ENCODE data around the gene BMP7. TPM values are rescaled to one million over a fixed set of nuclear protein-coding genes. Genes with fewer than 3 reads are reported as not detected.

The BMP7 gene
- total and polyA plus RNA-seq, 2 of the 13 experiments (the other 11 are each of a cell fraction or from before 2014, with no cell fraction given), result not detected

DNA sequence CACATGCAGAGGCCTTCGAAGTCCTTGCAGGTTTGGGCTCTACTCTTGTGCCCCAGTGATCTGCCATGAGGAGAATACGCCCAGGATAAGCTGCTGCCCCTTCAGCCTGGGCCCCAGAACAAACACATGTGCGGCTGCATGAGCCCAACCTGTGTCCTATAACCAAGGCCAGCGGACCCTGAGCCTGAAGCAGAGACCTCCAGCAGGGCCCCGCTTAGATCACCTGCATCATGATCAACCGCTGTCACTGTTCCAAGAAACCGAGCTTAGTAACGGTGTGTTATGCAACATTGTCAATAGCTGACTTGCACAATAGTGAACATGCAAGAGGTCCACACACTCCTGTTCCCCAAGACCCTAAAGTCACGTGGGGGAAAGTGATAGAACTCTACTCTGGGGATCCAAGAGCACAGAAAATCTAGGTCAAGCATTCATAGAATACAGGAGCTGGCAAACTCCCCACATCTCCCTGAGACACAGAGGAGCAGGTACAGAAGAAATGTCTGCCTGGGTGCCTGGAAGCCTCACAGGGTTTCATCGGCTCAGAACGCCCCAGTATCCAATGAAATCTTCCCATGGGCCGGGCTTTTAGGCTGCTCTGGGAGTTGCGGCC lies 136.2 kb downstream of the BMP7 start (continued):
- TF ChIP-seq ZNF24 (IDR thresholded peaks at IDR 0.05) (0 out of 2 replicates have a peak, but pooled peaks have one; percentile 33), HCFC1 (IDR thresholded peaks at IDR 0.05; ENCODE audit: low read depth, low read length) (no peak; the same call in 1 of the 2 replicates), ZIK1 (CRISPR knock-in tag; IDR thresholded peaks at IDR 0.05; ENCODE audit: borderline replicate concordance, low read depth) (no peak), ZNF331 (CRISPR knock-in tag; IDR thresholded peaks at IDR 0.05) (peak; percentile 98), ZNF510 (CRISPR knock-in tag; IDR thresholded peaks at IDR 0.05; ENCODE audit: low read depth) (no peak), DPF2 (CRISPR knock-in tag; IDR thresholded peaks at IDR 0.05; ENCODE audit: borderline replicate concordance, low read depth) (0 out of 2 replicates have a peak, but pooled peaks have one; percentile 60), ZNF703 (CRISPR knock-in tag; IDR thresholded peaks at IDR 0.05; ENCODE audit: borderline replicate concordance) (peak; percentile 84; the same call in 1 of the 2 replicates), ZNF569 (CRISPR knock-in tag; IDR thresholded peaks at IDR 0.05; ENCODE audit: borderline replicate concordance) (no peak), PLRG1 (conservative IDR thresholded peaks at IDR 0.05) (no peak), ZNF253 (CRISPR knock-in tag; IDR thresholded peaks at IDR 0.05; ENCODE audit: borderline replicate concordance) (no peak), ZNF543 (CRISPR knock-in tag; IDR thresholded peaks at IDR 0.05) (no peak), FOXO1 (CRISPR knock-in tag; IDR thresholded peaks at IDR 0.05) (peak; percentile 91), ZFP1 (CRISPR knock-in tag; IDR thresholded peaks at IDR 0.05) (peak; percentile 36; the same call in 1 of the 2 replicates), MTA3 (CRISPR knock-in tag; IDR thresholded peaks at IDR 0.05) (no peak), SPEN (CRISPR knock-in tag; IDR thresholded peaks at IDR 0.05; ENCODE audit: low read depth) (peak; percentile 41), AHR (CRISPR knock-in tag; IDR thresholded peaks at IDR 0.05) (no peak), HOXD1 (CRISPR knock-in tag; IDR thresholded peaks at IDR 0.05) (no peak), SIN3A (IDR thresholded peaks at IDR 0.05; ENCODE audit: borderline replicate concordance, low read depth, low read length) (peak; percentile 19; the same call in 1 of the 2 replicates), IRX3 (CRISPR knock-in tag; IDR thresholded peaks at IDR 0.05; ENCODE audit: borderline replicate concordance, low read depth) (no peak), ZNF644 (CRISPR knock-in tag; IDR thresholded peaks at IDR 0.05; ENCODE audit: low read depth) (peak; percentile 92), ZNF235 (CRISPR knock-in tag; IDR thresholded peaks at IDR 0.05; ENCODE audit: borderline replicate concordance) (no peak)
- TF ChIP-seq, protein P1, sequence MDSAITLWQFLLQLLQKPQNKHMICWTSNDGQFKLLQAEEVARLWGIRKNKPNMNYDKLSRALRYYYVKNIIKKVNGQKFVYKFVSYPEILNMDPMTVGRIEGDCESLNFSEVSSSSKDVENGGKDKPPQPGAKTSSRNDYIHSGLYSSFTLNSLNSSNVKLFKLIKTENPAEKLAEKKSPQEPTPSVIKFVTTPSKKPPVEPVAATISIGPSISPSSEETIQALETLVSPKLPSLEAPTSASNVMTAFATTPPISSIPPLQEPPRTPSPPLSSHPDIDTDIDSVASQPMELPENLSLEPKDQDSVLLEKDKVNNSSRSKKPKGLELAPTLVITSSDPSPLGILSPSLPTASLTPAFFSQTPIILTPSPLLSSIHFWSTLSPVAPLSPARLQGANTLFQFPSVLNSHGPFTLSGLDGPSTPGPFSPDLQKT (CRISPR knock-in tag; IDR thresholded peaks at IDR 0.05; ENCODE audit: borderline replicate concordance), result no peak
- TF ChIP-seq, protein P2, sequence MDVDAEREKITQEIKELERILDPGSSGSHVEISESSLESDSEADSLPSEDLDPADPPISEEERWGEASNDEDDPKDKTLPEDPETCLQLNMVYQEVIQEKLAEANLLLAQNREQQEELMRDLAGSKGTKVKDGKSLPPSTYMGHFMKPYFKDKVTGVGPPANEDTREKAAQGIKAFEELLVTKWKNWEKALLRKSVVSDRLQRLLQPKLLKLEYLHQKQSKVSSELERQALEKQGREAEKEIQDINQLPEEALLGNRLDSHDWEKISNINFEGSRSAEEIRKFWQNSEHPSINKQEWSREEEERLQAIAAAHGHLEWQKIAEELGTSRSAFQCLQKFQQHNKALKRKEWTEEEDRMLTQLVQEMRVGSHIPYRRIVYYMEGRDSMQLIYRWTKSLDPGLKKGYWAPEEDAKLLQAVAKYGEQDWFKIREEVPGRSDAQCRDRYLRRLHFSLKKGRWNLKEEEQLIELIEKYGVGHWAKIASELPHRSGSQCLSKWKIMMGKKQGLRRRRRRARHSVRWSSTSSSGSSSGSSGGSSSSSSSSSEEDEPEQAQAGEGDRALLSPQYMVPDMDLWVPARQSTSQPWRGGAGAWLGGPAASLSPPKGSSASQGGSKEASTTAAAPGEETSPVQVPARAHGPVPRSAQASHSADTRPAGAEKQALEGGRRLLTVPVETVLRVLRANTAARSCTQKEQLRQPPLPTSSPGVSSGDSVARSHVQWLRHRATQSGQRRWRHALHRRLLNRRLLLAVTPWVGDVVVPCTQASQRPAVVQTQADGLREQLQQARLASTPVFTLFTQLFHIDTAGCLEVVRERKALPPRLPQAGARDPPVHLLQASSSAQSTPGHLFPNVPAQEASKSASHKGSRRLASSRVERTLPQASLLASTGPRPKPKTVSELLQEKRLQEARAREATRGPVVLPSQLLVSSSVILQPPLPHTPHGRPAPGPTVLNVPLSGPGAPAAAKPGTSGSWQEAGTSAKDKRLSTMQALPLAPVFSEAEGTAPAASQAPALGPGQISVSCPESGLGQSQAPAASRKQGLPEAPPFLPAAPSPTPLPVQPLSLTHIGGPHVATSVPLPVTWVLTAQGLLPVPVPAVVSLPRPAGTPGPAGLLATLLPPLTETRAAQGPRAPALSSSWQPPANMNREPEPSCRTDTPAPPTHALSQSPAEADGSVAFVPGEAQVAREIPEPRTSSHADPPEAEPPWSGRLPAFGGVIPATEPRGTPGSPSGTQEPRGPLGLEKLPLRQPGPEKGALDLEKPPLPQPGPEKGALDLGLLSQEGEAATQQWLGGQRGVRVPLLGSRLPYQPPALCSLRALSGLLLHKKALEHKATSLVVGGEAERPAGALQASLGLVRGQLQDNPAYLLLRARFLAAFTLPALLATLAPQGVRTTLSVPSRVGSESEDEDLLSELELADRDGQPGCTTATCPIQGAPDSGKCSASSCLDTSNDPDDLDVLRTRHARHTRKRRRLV (CRISPR knock-in tag; IDR thresholded peaks at IDR 0.05), result no peak
- TF ChIP-seq, protein P3, sequence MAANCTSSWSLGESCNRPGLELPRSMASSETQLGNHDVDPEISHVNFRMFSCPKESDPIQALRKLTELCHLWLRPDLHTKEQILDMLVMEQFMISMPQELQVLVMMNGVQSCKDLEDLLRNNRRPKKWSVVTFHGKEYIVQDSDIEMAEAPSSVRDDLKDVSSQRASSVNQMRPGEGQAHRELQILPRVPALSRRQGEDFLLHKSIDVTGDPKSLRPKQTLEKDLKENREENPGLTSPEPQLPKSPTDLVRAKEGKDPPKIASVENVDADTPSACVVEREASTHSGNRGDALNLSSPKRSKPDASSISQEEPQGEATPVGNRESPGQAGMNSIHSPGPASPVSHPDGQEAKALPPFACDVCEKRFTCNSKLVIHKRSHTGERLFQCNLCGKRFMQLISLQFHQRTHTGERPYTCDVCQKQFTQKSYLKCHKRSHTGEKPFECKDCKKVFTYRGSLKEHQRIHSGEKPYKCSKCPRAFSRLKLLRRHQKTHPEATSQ (CRISPR knock-in tag; IDR thresholded peaks at IDR 0.05; ENCODE audit: borderline replicate concordance), result peak; percentile 62; the same call in 1 of the 2 replicates
